ENCODE measurements around the gene C6orf15.

- peak; percentile 43 for TF ChIP-seq CTCF (IDR thresholded peaks at IDR 0.05; ENCODE audit: low read length)
- TF ChIP-seq EZH2phosphoT487 (IDR thresholded peaks at IDR 0.05; ENCODE audit: low read length): no peak
Observed at GRCh38 chr6:31083742-31084354, 28.5 kb downstream of the C6orf15 start.

Data from MM.1S (cell line).